Measurements from ENCODE around the gene NLGN3.

The NLGN3 gene

DNA sequence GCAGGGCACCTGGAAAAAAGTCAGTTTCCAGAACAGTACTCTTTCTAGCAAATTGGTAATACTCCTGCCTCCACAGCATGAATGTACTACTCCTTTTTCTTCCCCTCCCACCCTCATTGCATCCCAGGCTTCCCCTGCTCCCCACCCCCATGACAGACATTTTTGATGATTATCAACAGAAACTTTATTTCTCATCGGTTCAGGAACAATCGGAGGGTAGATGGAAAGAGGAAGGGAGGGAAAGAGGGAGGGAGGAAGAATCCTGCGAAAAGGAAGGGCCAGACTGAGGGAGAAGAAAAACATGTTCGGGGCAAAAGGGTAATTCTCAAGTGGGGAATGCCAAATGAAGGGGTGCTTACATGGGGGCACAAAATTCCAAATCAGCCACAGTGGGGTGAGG is 37.4 kb upstream of the NLGN3 start:
- Histone ChIP-seq H3K36me3 (ENCODE audit: insufficient read depth, low read length) (no peaks in the 10 kb centered on the region), H3K4me1 (ENCODE audit: insufficient read depth, low read length) (peaks cover 13% of the 10 kb centered on the region), H3K9ac (ENCODE audit: low read depth, low read length) (no peak overlapping the region), H3K9me3 (ENCODE audit: control insufficient read depth, insufficient read depth, low read length) (no peaks in the 10 kb centered on the region)

- Histone ChIP-seq H3K9me3 (ENCODE audit: control insufficient read depth, insufficient read depth, low read length) (no peaks in the 10 kb centered on the region), H3K36me3 (ENCODE audit: insufficient read depth, low read length) (no peaks in the 10 kb centered on the region), H3K9ac (ENCODE audit: low read depth, low read length) (no peak overlapping the region), H3K4me1 (ENCODE audit: insufficient read depth, low read length) (peaks cover 8% of the 10 kb centered on the region)
Measured at GRCh38 chrX:71107762-71108360, 36.8 kb upstream of the NLGN3 start.

GRCh38 chrX:71109051-71109450 is 35.6 kb upstream of the NLGN3 start:
- Histone ChIP-seq H3K36me3 (ENCODE audit: insufficient read depth, low read length) (no peaks in the 10 kb centered on the region), H3K9me3 (ENCODE audit: control insufficient read depth, insufficient read depth, low read length) (no peaks in the 10 kb centered on the region), H3K9ac (ENCODE audit: low read depth, low read length) (no peak overlapping the region), H3K4me1 (ENCODE audit: insufficient read depth, low read length) (peaks cover 6% of the 10 kb centered on the region)

GRCh38 chrX:71111141-71111843 is 33.3 kb upstream of the NLGN3 start, which contains the start of gene IL2RG:
TSS of gene IL2RG (minus strand) at chrX:71111577. CDS start at chrX:71111539, 38 bp downstream.
- Histone ChIP-seq H3K36me3 (ENCODE audit: insufficient read depth, low read length) (no peaks in the 10 kb centered on the region), H3K4me1 (ENCODE audit: insufficient read depth, low read length) (no peaks in the 10 kb centered on the region; the same call in 1 of the 2 replicates), H3K9ac (ENCODE audit: low read depth, low read length) (no peak within 1 kb of the TSS), H3K9me3 (ENCODE audit: control insufficient read depth, insufficient read depth, low read length) (no peaks in the 10 kb centered on the region)

DNA sequence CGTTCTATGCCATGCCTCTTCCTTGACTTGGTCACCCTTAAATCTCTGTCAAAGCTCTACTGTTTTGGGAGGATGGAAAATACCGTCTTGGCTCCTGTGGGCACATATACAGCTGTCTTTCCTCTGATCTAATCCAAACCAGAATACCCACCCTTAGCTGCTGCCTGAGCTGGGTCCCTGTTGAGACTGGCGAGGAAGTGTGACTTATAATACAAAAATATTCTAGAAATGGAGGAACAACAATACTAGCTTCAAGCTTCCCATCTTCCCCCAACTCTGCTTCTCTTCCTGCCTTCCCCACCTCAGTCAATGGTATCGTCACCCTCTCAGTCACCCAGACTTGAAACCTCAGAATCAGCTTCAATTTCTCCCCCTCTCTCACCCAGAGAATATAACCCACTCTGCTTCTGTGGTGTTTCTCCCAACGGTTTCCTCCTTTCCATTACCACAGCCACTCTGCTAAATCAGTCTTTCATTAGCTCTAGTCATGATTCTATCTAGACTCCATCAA is 32.7 kb upstream of the NLGN3 start:
- H3K4me1 ChIP-seq (ENCODE audit: insufficient read depth, low read length), result no peaks in the 10 kb centered on the region; the same call in 1 of the 2 replicates
- H3K9me3 ChIP-seq (ENCODE audit: control insufficient read depth, insufficient read depth, low read length), result no peaks in the 10 kb centered on the region
- H3K36me3 ChIP-seq (ENCODE audit: insufficient read depth, low read length), result no peaks in the 10 kb centered on the region
- H3K9ac ChIP-seq (ENCODE audit: low read depth, low read length), result no peak overlapping the region

DNA sequence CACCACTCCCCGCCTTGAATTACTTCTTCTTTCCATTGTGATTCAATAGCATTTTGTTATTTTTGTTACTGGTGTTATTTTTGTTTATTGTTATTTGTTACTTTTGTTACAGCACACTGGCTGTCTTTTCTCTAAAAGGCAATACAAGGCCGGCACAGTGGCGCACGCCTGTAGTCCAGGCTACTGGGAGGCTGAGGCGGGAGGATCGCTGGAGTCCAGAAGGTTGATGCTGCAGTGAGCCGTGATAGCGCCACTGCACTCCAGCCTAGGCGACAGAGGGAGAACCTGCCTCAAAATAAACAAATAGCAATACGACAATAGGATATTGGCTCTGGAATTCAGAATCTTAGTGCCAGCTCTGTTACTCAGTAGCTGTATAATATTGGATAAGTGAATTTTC is 27.3 kb upstream of the NLGN3 start:
- Histone ChIP-seq H3K4me1 (ENCODE audit: insufficient read depth, low read length) (no peaks in the 10 kb centered on the region), H3K9me3 (ENCODE audit: control insufficient read depth, insufficient read depth, low read length) (no peaks in the 10 kb centered on the region), H3K36me3 (ENCODE audit: insufficient read depth, low read length) (no peaks in the 10 kb centered on the region; the same call in 1 of the 2 replicates), H3K9ac (ENCODE audit: low read depth, low read length) (peak overlapping the region; percentile 79; the same call in 1 of the 2 replicates)

DNA sequence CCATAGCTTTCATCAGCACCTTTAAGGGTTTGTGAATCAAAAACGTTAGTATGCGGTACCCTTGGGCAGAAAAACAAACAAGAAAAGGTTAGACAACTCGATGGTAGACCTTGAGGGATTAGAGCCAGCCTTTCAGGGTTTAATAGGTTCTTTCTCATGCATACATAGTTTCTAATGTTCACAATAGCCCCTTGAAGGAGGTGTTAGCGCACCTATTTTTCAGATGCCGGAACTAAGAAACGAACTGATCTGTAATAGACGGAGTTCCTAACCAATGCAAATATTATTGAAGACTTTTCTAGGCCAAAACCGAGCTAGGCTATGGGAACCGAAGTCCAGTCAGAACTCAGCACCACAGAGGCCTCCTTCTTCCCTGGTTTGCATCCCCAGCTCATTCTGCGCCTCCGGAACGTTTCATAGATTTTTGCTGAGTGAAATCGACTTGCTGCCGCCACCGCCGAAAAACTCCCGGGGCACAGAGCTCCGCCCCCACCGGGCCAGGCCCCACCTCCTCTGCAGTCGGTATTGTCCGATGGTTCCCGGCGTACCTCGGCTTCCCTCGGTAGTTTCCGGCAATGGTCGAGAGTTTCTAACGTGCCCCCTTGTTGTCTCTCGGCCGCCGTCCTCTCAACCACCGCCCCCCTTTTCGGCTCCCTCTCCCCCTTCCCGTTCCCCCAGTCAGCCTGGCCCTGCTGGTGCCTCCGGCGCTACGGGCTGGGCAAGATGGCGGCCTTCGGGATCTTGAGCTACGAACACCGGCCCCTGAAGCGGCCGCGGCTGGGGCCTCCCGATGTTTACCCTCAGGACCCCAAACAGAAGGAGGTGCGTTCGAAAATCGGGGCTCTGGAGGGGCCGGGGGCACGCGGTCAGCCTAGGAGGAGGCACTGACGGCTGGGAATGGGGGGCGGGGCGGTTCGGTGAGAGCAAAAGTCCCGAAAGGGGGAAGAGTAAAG is 26.3 kb upstream of the NLGN3 start, which contains the start of gene MED12:
Gene MED12 (plus strand): TSS at position 565 of the 953 bp plus-strand sequence. CDS start 159 bp downstream, at position 724.
- Histone ChIP-seq H3K9me3 (ENCODE audit: control insufficient read depth, insufficient read depth, low read length) (no peaks in the 10 kb centered on the region), H3K9ac (ENCODE audit: low read depth, low read length) (peak within 1 kb of the TSS; percentile 79), H3K36me3 (ENCODE audit: insufficient read depth, low read length) (no peaks in the 10 kb centered on the region; the same call in 1 of the 2 replicates), H3K4me1 (ENCODE audit: insufficient read depth, low read length) (no peaks in the 10 kb centered on the region)

- H3K36me3 ChIP-seq (ENCODE audit: insufficient read depth, low read length), result no peaks in the 10 kb centered on the region; the same call in 1 of the 2 replicates
- H3K9ac ChIP-seq (ENCODE audit: low read depth, low read length), result peak overlapping the region; percentile 79
- H3K9me3 ChIP-seq (ENCODE audit: control insufficient read depth, insufficient read depth, low read length), result no peaks in the 10 kb centered on the region
Measured at GRCh38 chrX:71118985-71119535, 25.6 kb upstream of the NLGN3 start.

DNA sequence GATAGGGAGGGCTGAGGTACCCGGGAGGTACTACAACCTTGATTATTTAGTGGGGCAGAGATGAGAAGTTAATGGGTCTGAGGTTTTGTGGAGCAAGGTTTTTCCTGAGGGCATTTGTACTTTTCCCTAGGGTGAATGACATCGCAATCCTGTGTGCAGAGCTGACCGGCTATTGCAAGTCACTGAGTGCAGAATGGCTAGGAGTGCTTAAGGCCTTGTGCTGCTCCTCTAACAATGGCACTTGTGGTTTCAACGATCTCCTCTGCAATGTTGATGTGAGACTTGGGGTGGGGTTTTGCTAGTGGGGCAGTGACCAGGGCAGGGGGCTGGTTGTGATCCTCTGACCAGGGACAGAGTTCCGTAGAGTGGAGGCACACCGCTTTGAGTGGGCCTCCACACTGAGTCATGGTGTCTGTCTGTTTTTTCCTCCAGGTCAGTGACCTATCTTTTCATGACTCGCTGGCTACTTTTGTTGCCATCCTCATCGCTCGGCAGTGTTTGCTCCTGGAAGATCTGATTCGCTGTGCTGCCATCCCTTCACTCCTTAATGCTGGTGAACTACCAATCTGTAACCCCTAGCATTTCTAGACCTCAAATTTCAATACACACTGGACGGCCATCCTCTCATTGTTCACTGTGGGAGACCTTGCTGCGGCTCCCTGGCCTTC is 16.3 kb upstream of the NLGN3 start:
- no peak overlapping the region for H3K9ac ChIP-seq (ENCODE audit: low read depth, low read length)
- no peaks in the 10 kb centered on the region for H3K36me3 ChIP-seq (ENCODE audit: insufficient read depth, low read length)
- H3K9me3 ChIP-seq (ENCODE audit: control insufficient read depth, insufficient read depth, low read length), result no peaks in the 10 kb centered on the region
- H3K4me1 ChIP-seq (ENCODE audit: insufficient read depth, low read length), result peaks cover 11% of the 10 kb centered on the region

More at GRCh38 chrX:71118985-71119535, 25.6 kb upstream of the NLGN3 start:
- no peaks in the 10 kb centered on the region for H3K4me1 ChIP-seq (ENCODE audit: insufficient read depth, low read length)

DNA sequence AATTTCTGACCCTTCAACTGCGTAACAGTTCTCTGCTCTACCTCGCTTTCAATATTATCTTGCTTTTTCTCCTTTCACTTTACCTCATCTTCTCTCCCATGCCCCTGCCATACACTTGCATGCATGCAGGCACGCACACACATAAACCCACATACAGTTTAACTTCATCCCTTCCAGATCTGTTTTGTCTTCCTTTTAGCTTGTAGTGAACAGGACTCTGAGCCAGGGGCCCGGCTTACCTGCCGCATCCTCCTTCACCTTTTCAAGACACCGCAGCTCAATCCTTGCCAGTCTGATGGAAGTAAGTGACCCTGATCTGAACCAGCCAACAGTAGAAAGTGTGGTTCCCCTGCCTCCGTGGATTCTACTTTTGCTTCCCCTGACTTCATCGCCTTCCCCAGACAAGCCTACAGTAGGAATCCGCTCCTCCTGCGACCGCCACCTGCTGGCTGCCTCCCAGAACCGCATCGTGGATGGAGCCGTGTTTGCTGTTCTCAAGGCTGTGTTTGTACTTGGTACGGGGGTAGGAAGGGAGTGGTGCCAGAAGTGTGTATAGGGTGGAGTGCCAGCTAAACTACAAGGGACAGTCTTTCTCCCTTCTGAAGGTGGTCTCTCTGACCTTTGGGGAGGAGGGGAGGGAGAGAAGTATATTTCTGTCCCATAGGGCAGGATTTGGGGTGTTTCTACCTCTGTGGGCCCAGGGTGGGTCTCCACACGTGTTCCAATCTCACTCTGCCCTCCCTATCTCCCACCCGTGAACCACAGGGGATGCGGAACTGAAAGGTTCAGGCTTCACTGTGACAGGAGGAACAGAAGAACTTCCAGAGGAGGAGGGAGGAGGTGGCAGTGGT is 15.5 kb upstream of the NLGN3 start:
- H3K9me3 ChIP-seq (ENCODE audit: control insufficient read depth, insufficient read depth, low read length), result no peaks in the 10 kb centered on the region
- H3K36me3 ChIP-seq (ENCODE audit: insufficient read depth, low read length), result no peaks in the 10 kb centered on the region
- peaks cover 11% of the 10 kb centered on the region for H3K4me1 ChIP-seq (ENCODE audit: insufficient read depth, low read length)
- no peak overlapping the region for H3K9ac ChIP-seq (ENCODE audit: low read depth, low read length)

DNA sequence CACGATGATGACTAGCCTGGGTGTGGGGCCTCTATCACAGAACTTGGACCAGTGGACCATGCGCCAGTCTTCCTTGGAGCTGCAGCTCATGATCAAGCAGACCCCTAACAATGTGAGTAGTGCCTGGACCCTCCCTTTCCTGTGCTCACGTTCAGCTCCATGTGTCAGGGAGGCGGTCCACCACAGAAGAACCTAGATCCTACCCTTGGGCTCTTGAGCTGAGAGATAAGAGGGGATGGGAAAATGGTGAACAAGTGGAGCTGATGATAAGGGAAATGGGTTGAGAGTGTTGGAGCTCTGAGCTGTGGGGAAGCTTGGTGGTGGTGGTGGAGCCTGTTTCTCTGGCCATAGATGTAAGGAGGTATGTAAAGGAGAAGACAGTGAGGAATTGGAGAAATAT is 13.1 kb upstream of the NLGN3 start:
- peaks cover 5% of the 10 kb centered on the region; the same call in 1 of the 2 replicates for H3K36me3 ChIP-seq (ENCODE audit: insufficient read depth, low read length)

DNA sequence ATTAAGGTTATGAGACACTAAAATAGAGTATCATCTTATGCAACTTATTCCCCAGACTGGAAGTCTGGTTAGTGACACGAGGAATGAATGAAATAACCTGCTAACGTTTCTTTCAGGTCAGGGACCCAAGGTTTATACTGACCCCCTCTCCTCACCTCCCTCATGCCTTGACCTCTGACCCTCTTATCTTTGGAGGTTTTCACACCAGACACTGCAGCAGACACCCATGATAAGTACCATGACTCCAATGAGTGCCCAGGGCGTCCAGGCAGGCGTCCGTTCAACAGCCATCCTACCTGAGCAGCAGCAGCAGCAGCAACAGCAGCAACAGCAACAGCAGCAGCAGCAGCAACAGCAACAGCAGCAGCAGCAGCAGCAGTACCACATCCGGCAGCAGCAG is 4.2 kb upstream of the NLGN3 start:
- Histone ChIP-seq H3K36me3 (ENCODE audit: insufficient read depth, low read length) (peaks cover 8% of the 10 kb centered on the region; the same call in 1 of the 2 replicates), H3K9ac (ENCODE audit: low read depth, low read length) (no peak overlapping the region)

More for the DNA sequence above, 13.1 kb upstream of the NLGN3 start:
- no peak overlapping the region for H3K9ac ChIP-seq (ENCODE audit: low read depth, low read length)
- H3K9me3 ChIP-seq (ENCODE audit: control insufficient read depth, insufficient read depth, low read length), result no peaks in the 10 kb centered on the region
- H3K4me1 ChIP-seq (ENCODE audit: insufficient read depth, low read length), result peaks cover 11% of the 10 kb centered on the region

GRCh38 chrX:71143508-71143907 is 1.1 kb upstream of the NLGN3 start:
- Histone ChIP-seq H3K36me3 (ENCODE audit: insufficient read depth, low read length) (no peaks in the 10 kb centered on the region), H3K4me1 (ENCODE audit: insufficient read depth, low read length) (peaks cover 19% of the 10 kb centered on the region), H3K9ac (ENCODE audit: low read depth, low read length) (no peak overlapping the region), H3K9me3 (ENCODE audit: control insufficient read depth, insufficient read depth, low read length) (no peaks in the 10 kb centered on the region)

More for the DNA sequence above, 4.2 kb upstream of the NLGN3 start:
- Histone ChIP-seq H3K4me1 (ENCODE audit: insufficient read depth, low read length) (no peaks in the 10 kb centered on the region), H3K9me3 (ENCODE audit: control insufficient read depth, insufficient read depth, low read length) (no peaks in the 10 kb centered on the region)
